Panc1 (cell line): Measurements from ENCODE around the gene DNMT3L. TPM values are rescaled to one million over a fixed set of nuclear protein-coding genes. Genes with fewer than 3 reads are reported as not detected.

Source experiments
- ATAC-seq: fragments of 200-7000 bp; cut with Tn5 transposase; 2 replicates; pipeline ENCODE4 v1.9.1; 2020; ENCODE audit warnings: mild to moderate bottlenecking, moderate library complexity
- BruUV-seq: library from RNA; stranded (reverse); fragments of 400-500 nt; replicated peaks from 2 replicates; lab custom pipeline; 2021; lab: Mats Ljungman, UMichigan
- CTCF ChIA-PET: fragments of 300-600 bp; sonication (Branson Sonifier 250); formaldehyde crosslinking; loops from one replicate; lab custom pipeline; 2022; ENCODE audit warnings: antibody characterized with exemption; lab: Charles Lee
- POLR2A ChIA-PET: fragments of 300-600 bp; sonication (Branson Sonifier 250); formaldehyde crosslinking; loops from one replicate; lab custom pipeline; 2022; ENCODE audit warnings: antibody characterized with exemption; lab: Charles Lee
- DNase-seq: peaks from one replicate; pipeline ENCODE4 v3.0.0-alpha.2; 2010; ENCODE audit warnings: low read depth, low spot score
- H3K27ac ChIP-seq: 2 replicates; pipeline ENCODE4 v1.5.1; 2011; ENCODE audit warnings: mild to moderate bottlenecking, low read length, inconsistent platforms
- H3K27me3 ChIP-seq: fragments of 200-500 bp; sonication (Bioruptor generic); 2 replicates; pipeline ENCODE4 v1.6.0; 2014; ENCODE audit warnings: low read length, inconsistent platforms; ENCODE audit not compliant: control insufficient read depth, insufficient read depth
- H3K36me3 ChIP-seq: fragments of 200-500 bp; sonication (Bioruptor generic); 2 replicates; pipeline ENCODE4 v1.5.1; 2014; ENCODE audit warnings: inconsistent platforms, mild to moderate bottlenecking, low read length, moderate library complexity; ENCODE audit not compliant: control insufficient read depth, insufficient read depth
- H3K4me1 ChIP-seq: 2 replicates; pipeline ENCODE4 v1.5.1; 2011; ENCODE audit warnings: inconsistent platforms, mild to moderate bottlenecking, low read length, moderate library complexity; ENCODE audit not compliant: control insufficient read depth, insufficient read depth
- H3K4me3 ChIP-seq, 2 experiments: 2 replicates each; pipeline ENCODE4 v1.5.1; 2011 to 2012; ENCODE audit warnings: low read depth in 2 of 2, low read length in 2 of 2, mild to moderate bottlenecking in 2 of 2, inconsistent platforms in 1 of 2, moderate library complexity in 1 of 2
- H3K9me3 ChIP-seq: fragments of 200-500 bp; sonication (Bioruptor generic); 2 replicates; pipeline ENCODE4 v1.5.1; 2014; ENCODE audit warnings: low read depth, mild to moderate bottlenecking, inconsistent platforms, low read length, moderate library complexity; ENCODE audit not compliant: control insufficient read depth, insufficient read depth
- CTCF ChIP-seq: fragments of 450-650 bp; IDR thresholded peaks from 2 replicates; pipeline ENCODE4 v1.5.1; 2017; ENCODE audit warnings: mild to moderate bottlenecking
- POLR2AphosphoS5 ChIP-seq: IDR thresholded peaks from 2 replicates; pipeline ENCODE4 v1.6.1; 2012; ENCODE audit warnings: mild to moderate bottlenecking, low read depth, low read length, moderate library complexity
- REST ChIP-seq, 2 experiments: IDR thresholded peaks; 2 replicates each; pipeline ENCODE4 v1.6.1; 2011 to 2012; ENCODE audit warnings: low read depth in 2 of 2, control low read depth in 1 of 2, low read length in 1 of 2, mild to moderate bottlenecking in 1 of 2, moderate library complexity in 1 of 2; ENCODE audit not compliant: insufficient read depth in 1 of 2
- SIN3A ChIP-seq: IDR thresholded peaks from 2 replicates; pipeline ENCODE4 v1.6.1; 2012; ENCODE audit warnings: low read depth, mild to moderate bottlenecking, low read length, moderate library complexity, borderline replicate concordance; ENCODE audit not compliant: insufficient read depth
- TCF7L2 ChIP-seq: IDR thresholded peaks from 2 replicates; pipeline ENCODE4 v1.6.1; 2011; ENCODE audit warnings: mild to moderate bottlenecking, low read depth, low read length, inconsistent platforms
- in situ Hi-C: cut with HindIII; loops from 2 replicates; pipeline ENCODE4 v1.10.0; 2016; ENCODE audit warnings: low sequenced_read_pairs, low pct_unique_long_range_greater_than_20kb
- intact Hi-C: fragments of 100-400 bp; cut with micrococcal nuclease; formaldehyde crosslinking; loops from one replicate; pipeline ENCODE4 v1.10.0; 2022; ENCODE audit not compliant: unreplicated experiment
- total RNA-seq: library from RNA; stranded (reverse); gene quantifications from one replicate; pipeline ENCODE4 v1.2.1, GENCODE V29; 2021; ENCODE audit not compliant: unreplicated experiment

DNMT3L gene
- total RNA-seq, 1 experiment from 2014 or later, result not detected

- CTCF ChIA-PET, result no interaction called here
- no TSS peak for BruUV-seq
- intact Hi-C loops, result no loop called here
- no peak overlapping the region for H3K4me3 ChIP-seq
- POLR2A ChIA-PET, result no interaction called here
- in situ Hi-C loops, result no loop called here
- no peaks in the 10 kb centered on the region for H3K27me3 ChIP-seq
- TF ChIP-seq TCF7L2 (no peak), SIN3A (no peak), CTCF (no peak), REST (IDR thresholded peaks at IDR 0.05; ENCODE audit: insufficient read depth in 1 of 2, low read depth in 2 of 2, low read length in 1 of 2) (no peak), POLR2AphosphoS5 (no peak)
- H3K27ac ChIP-seq, result no peak overlapping the region
- H3K4me1 ChIP-seq, result peaks cover 5% of the 10 kb centered on the region; the same call in 1 of the 2 replicates
- H3K9me3 ChIP-seq, result no peaks in the 10 kb centered on the region
- ATAC-seq (no peak), DNase-seq (no peak)
- H3K36me3 ChIP-seq, result no peaks in the 10 kb centered on the region
These were observed 45.4 kb upstream of the DNMT3L start for GRCh38 chr21:44306936-44307704.

GRCh38 chr21:44305691-44306090, 44.0 kb upstream of the DNMT3L start:
- Histone ChIP-seq H3K4me1 (peaks cover 13% of the 10 kb centered on the region), H3K36me3 (no peaks in the 10 kb centered on the region; the same call in 1 of the 2 replicates), H3K9me3 (no peaks in the 10 kb centered on the region), H3K27ac (no peak overlapping the region), H3K27me3 (no peaks in the 10 kb centered on the region), H3K4me3 (no peak overlapping the region)
- in situ Hi-C loops, result no loop called here
- ChIA-PET CTCF (no interaction called here), POLR2A (no interaction called here)
- BruUV-seq, result no TSS peak
- DNase-seq, result no peak
- ATAC-seq, result no peak
- intact Hi-C loops, result no loop called here
- TF ChIP-seq SIN3A (no peak), TCF7L2 (no peak), POLR2AphosphoS5 (no peak), CTCF (no peak), REST (IDR thresholded peaks at IDR 0.05; ENCODE audit: insufficient read depth in 1 of 2, low read depth in 2 of 2, low read length in 1 of 2) (no peak)
